ENCODE measurements around the gene KIF23. TPM values are rescaled to one million over a fixed set of nuclear protein-coding genes. Genes with fewer than 3 reads are reported as not detected.

The KIF23 gene
- total and polyA plus RNA-seq, 12 donors: 1.3 to 22.3 (median 2.4) TPM

- Histone ChIP-seq H3K36me3 (replicated peaks in 1 of 2) (no peaks in the 10 kb centered on the region), H3K9me3 (replicated peaks in 1 of 3) (no peaks in the 10 kb centered on the region), H3K4me1 (replicated peaks in 1 of 2) (no peaks in the 10 kb centered on the region), H3K27me3 (no peaks in the 10 kb centered on the region), H3K27ac (no peak overlapping the region), H3K4me3 (no peak overlapping the region)
- peak in 1 of 7 donors; percentile 39 for DNase-seq
- TF ChIP-seq CTCF (IDR thresholded peaks at IDR 0.05): no peak
- no peak for TF ChIP-seq POLR2A (IDR thresholded peaks at IDR 0.05)
- intact Hi-C loops (cut with DNase I): loop anchor here (5.0 to 10.0 kb wide), 2 partner anchors 1008 to 1016 kb away; no protein-coding TSS in a partner anchor
- 74 to 85% (median 80%) methylated on average over 4 of the region's 4 CpGs for whole genome bisulfite sequencing, 4 donors
Measured at GRCh38 chr15:69479081-69479480, 64.9 kb downstream of the KIF23 start.

GRCh38 chr15:69479971-69480370 is 65.8 kb downstream of the KIF23 start:
- DNase-seq: peak in 1 of 7 donors; percentile 5
- no peak overlapping the region for H3K4me3 ChIP-seq
- no peak overlapping the region for H3K27ac ChIP-seq
- WGBS, 4 donors: 96 to 100% (median 99%) methylated on average over 2 of the region's 2 CpGs
- intact Hi-C loops (cut with DNase I): loop anchor here (5.0 to 10.0 kb wide), 2 partner anchors 1007 to 1015 kb away; no protein-coding TSS in a partner anchor
- no peaks in the 10 kb centered on the region for H3K27me3 ChIP-seq
- H3K36me3 ChIP-seq (replicated peaks in 1 of 2): no peaks in the 10 kb centered on the region
- H3K9me3 ChIP-seq (replicated peaks in 1 of 3): no peaks in the 10 kb centered on the region
- TF ChIP-seq POLR2A (IDR thresholded peaks at IDR 0.05) (no peak), CTCF (IDR thresholded peaks at IDR 0.05) (no peak)
- H3K4me1 ChIP-seq (replicated peaks in 1 of 2): no peaks in the 10 kb centered on the region

DNA sequence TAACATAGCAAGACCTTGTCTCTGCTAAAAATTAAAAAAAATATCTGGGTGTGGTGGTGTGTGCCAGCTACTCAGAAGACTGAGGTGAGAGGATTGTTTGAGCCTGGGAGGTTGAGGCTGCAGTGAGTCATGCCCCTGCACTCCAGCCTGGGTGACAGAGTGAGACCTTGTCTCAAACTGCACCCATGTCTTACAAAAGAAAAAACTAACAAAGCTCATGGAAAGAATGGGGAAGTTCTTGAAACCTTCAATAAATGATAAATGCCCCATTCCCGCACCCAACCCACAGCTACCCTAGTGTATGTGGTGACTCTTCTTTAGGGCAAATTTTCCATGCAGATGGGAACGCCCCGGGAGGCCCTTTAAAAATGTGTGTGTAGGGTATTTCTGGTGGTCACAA is 66.8 kb downstream of the KIF23 start:
- H3K9me3 ChIP-seq (replicated peaks in 1 of 3): no peaks in the 10 kb centered on the region
- H3K27me3 ChIP-seq: no peaks in the 10 kb centered on the region
- 79 to 97% (median 83%) methylated on average over 3 of the region's 3 CpGs for WGBS, 4 donors
- H3K36me3 ChIP-seq (replicated peaks in 1 of 2): no peaks in the 10 kb centered on the region
- H3K27ac ChIP-seq: no peak overlapping the region
- H3K4me1 ChIP-seq (replicated peaks in 1 of 2): no peaks in the 10 kb centered on the region
- H3K4me3 ChIP-seq: no peak overlapping the region
- intact Hi-C loops (cut with DNase I): no loop called here
- DNase-seq: peak in 1 of 7 donors; percentile 30
- TF ChIP-seq CTCF (IDR thresholded peaks at IDR 0.05) (no peak), POLR2A (IDR thresholded peaks at IDR 0.05) (no peak)

- no peaks in the 10 kb centered on the region for H3K27me3 ChIP-seq
- DNase-seq: no peak
- no peaks in the 10 kb centered on the region for H3K9me3 ChIP-seq (replicated peaks in 1 of 3)
- TF ChIP-seq POLR2A (IDR thresholded peaks at IDR 0.05) (no peak), CTCF (IDR thresholded peaks at IDR 0.05) (no peak)
- H3K27ac ChIP-seq: no peak overlapping the region
- no peak overlapping the region for H3K4me3 ChIP-seq
- no peaks in the 10 kb centered on the region for H3K36me3 ChIP-seq (replicated peaks in 1 of 2)
- H3K4me1 ChIP-seq (replicated peaks in 1 of 2): no peaks in the 10 kb centered on the region
- intact Hi-C loops (cut with DNase I): no loop called here
- 79 to 84% (median 81%) methylated on average over 4 of the region's 4 CpGs for WGBS, 4 donors
Measured at GRCh38 chr15:69482686-69483256, 68.6 kb downstream of the KIF23 start.
